NCI-H1694 (cell line): ENCODE measurements around the gene FOSL1.

Experiments
- DNase-seq: peaks from one replicate; lab custom pipeline; 2025; lab: John Stamatoyannopoulos, UW

The FOSL1 gene

GRCh38 chr11:65882120-65883057, 17.8 kb downstream of the FOSL1 start:
- no peak for DNase-seq

- DNase-seq: no peak
Observed at GRCh38 chr11:65880844-65881421, 19.3 kb downstream of the FOSL1 start.

DNA sequence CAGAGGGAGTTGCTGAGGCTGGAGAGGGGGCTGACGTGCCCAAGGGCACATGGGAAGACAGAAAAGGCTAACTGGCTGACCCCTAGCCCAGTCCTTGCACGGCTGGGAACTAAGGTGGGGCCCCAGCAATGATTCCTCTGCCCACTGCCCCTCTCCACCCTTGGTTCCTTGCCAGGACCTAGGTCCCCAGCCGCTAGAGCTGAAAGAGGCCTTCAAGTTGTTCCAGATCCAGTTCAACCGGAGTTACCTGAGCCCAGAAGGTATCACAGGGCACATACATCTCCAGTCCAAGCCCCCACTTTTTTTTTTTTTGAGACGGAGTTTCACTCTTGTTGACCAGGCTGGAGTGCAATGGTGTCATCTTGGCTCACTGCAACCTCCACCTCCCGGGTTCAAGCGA, 20.2 kb downstream of the FOSL1 start:
- no peak for DNase-seq

DNA sequence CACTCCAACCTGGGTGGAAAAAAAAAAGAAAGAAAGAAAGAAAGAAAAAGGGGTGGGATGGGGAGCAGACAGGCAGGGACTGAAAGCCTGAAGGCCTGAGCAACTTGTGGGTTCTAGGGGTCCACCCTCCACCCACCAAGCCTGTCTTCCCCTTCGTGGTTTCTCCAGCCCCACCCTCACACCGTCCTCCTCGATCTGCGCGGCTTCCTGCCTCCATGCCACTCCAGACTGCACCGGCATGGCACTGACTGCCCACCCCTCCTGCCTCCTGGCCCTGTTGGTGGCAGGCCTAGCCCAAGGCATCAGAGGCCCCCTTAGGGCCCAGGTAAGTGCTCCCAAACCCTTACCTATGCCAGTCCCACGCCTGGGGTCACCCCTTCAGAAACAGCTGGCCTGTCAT, 20.6 kb downstream of the FOSL1 start, which contains the start of gene CTSW:
CTSW (plus strand) TSS at position 221 of the 400 bp plus-strand sequence; CDS start at position 239, 18 bp downstream.
- DNase-seq: no peak

GRCh38 chr11:65873318-65874156, 26.7 kb downstream of the FOSL1 start:
- DNase-seq: peak; percentile 73

GRCh38 chr11:65872586-65873317, 27.4 kb downstream of the FOSL1 start, which contains the start of gene EFEMP2:
Gene EFEMP2, minus strand, starts transcription at chr11:65872800. Its CDS starts 446 bp downstream, at chr11:65872354.
- no peak for DNase-seq

- no peak for DNase-seq
Observed at GRCh38 chr11:65871811-65872548, 28.2 kb downstream of the FOSL1 start.

GRCh38 chr11:65870706-65871681, 29.2 kb downstream of the FOSL1 start:
- DNase-seq: no peak

DNA sequence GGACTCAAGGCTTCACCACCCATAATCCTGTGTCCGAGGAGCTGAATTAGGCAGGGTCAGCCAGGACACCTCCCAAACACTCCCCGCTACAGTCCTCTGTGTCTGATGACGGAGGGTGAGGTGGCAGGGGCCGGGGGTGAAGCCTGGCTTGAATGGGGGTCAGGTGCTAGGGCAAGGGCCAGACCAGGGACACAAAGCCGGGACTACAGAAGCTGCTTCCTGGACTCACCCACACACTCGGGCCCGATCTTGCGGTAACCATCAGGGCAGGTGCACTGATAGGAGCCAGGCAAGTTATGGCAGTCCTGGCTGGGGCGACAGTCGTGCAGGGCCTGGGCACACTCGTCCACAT, 29.9 kb downstream of the FOSL1 start:
- DNase-seq: no peak

- no peak for DNase-seq
Observed at GRCh38 chr11:65869643-65870306, 30.4 kb downstream of the FOSL1 start.

DNA sequence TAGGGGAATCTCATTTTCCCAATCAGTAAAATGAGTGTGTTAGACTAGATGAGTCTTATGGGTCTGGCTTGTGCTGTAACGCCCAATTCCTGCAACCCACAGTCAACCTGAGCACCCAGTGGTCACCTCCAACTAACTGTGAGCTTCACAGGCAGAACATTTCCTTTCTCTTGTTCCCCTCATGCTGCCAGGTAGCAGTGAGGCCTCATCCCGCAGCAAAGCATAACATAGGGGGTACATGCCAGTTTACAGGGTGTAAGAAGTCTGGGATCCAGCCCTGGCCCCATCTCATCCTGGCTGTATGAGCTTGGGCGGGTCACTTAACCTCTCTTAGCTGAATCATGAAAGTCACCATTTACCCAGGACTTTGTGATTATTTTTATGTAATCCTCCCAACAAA, 31.3 kb downstream of the FOSL1 start:
- DNase-seq: no peak

DNA sequence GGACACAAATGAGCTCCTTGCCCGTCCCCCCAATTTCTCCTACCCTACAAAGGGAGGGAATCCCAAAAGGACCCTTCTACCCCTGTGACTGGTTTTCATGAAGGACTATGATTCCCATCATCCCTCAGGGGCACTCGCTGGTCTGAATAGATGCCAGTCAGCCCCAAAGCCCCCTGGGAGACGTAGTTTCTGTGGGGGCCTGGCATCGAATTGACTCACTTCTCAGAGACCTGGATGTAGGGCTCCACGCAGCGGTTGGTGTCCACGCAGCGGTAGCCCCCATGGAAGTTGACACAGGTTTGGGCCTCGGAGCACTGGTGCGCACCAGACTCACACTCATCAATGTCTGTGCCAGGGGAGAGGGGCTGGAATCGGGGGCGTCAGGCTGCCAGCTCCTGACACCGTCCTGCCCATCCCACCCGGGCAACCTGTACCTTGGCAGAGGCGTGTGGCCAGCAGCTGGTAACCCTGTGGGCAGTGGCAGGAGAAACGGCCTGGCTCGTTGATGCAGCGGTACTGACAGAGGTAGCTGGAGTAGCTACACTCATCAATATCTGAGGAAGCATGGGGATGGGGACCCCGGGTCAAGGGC, 32.0 kb downstream of the FOSL1 start:
- DNase-seq: no peak

DNA sequence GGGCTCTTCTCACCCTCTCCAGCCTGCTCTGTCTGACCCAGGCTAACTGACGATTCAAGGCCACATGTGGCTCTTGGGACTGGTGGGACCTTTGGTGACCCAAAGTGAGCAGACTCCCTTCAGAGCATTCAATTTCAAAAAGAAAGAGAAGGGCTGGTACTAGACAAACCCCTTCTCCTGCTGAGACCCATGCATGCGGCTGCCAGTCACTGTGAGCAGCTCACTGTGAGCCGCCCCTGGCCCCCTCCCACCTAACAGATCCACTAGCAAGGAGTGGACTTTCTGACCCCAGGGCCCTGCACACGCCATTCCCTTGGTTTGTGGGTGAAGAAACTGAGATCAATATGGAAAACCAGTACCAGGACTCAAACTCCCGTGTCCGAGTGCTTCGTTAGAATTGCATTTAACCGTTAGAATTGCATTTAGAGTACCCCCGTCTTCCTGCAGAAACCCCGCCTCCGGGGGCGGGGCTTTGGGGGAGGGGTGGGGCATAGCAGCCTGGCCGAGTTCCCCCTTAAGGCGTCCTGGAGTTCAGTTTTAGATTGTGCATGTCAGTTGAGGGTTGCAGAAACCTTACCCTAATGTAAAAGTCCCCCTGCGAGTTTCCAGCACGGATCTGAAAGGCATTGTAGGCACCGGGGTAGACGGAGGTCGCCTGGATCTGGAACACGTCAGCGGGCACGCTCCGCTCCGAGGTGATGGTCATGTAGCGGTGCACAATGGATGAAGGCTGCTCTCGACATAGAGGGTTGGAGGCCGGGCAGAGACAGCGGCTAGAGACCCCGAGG, 32.7 kb downstream of the FOSL1 start:
- no peak for DNase-seq

GRCh38 chr11:65866509-65867283, 33.5 kb downstream of the FOSL1 start:
- DNase-seq: no peak

- DNase-seq: no peak
Observed at GRCh38 chr11:65865550-65866172, 34.5 kb downstream of the FOSL1 start.

DNA sequence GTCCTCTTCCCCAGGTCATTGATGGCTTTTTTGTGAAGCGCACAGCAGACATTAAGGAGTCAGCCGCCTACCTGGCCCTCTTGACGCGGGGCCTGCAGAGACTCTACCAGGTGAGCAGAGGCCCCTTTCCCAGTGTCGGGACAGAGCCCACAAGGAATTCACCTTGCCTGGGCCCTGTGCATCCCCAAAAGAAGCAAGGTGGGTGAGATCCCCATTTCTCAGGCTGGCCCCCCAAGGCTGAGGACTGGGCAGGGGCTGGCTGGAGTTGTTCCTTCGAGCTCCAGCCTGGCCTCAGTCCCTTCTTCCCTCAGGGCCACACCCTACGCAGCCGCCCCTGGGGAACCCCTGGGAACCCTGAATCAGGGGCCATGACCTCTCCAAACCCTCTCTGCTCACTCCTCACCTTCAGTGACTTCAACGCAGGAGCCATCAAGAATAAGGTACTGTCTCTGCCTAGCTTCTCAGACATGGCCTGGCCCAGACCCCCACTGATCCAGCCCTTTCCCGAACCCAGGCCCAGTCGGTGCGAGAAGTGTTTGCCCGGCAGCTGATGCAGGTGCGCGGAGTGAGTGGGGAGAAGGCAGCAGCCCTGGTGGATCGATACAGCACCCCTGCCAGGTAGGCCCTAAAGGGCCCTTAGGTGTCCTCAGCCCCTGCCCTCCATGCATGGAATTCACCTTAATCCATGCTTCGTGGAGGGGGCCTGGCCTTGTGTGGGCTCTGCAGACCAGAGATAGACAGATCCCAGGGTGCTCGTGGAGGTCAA, 35.3 kb downstream of the FOSL1 start:
- no peak for DNase-seq
